Measurements from ENCODE around the gene SDK2.

Gene SDK2

DNA sequence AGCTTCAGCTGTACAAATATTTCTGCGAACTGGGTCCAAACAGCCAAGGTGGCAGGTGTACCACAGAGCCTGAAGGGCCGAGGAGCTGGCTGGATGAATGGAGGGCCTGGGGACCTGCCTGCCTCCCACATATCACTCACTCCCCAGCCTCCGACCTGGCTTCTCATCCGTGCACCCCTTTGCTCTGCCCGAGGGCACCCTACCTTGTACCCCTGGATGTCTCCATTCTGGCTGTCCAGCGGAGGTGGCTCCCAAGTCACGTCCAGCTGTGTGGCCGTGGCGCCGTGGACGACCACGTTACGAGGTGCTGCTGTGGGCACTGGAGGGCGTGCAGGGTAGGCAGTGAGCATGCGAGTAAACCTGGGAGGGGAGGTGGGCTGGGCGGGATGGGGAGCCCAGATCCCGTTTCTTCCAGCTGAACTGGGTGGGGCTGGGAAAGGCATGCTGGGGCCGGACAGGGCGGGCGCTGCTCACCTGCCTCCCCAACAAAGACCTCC lies 265.2 kb downstream of the SDK2 start:
- DNase-seq: no peak

DNA sequence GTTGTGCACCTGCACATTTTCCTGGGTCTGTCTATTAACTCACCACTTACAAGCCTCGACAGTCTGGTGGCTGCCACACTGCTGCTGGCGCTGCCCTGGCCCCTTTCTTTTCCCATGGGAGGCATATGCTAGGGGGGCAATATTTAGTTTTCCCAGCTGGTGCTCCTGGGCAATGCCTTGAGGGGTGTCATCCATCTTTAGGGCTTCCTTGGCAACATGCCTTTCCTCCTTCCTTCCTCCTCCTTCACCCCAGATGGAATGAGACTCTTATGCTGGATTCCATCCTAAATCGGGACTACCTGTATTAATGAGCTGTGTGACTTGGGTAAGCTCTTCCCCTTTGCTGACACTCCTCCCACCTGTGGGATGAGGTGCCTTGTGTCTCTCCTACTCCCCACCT lies 267.6 kb downstream of the SDK2 start:
- DNase-seq: no peak

- DNase-seq: no peak
Measured at GRCh38 chr17:73376152-73376551, 268.1 kb downstream of the SDK2 start.

DNA sequence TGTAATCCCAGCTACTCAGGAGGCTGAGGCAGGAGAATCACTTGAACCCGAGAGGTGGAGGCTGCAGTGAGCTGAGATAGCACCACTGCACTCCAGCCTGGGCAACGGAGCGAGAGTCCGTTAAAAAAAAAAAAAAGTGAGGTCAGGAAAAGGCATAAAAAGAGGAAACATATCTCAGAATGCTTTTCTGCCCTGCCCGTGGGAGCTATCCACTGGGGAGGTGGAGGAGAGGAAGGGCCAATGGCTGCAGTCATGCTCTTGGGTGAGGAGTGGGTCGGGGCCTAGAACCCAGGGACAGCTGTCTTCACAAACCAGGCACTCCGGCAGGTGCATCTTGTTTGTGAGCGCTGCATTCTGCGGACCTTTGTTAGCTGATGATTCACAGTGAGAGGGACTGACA lies 272.4 kb downstream of the SDK2 start:
- DNase-seq: no peak

GRCh38 chr17:73371285-73371684 lies 273.0 kb downstream of the SDK2 start:
- no peak for DNase-seq

DNA sequence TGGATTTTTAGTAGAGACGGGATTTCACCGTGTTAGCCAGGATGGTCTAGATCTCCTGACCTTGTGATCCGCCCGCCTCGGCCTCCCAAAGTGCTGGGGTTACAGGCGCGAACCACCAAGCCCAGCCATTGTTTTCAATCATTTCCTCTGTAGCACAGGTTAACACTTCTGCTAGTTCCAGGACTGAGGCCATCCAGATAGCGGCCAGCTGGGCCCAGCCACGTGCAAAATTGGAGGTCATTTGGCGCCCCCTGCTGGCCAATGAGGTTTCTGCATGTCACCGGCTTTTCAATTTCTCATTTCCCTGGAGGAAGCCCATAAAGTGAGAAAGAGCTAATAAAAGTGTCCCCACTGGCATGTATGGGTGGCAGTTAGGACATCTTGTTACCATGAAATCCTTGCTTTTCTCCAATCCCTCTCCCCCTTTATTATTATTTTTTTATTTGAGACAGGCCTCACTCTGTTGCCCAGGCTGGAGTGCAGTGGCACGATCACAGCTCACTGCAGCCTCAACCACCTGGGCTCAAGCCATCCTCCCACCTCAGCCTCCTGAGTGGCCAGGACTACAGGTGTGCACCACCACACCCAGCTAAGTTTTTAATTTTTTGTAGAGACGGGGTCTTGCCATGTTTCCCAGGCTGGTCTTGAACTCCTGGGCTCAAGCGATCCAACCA lies 274.3 kb downstream of the SDK2 start:
- DNase-seq: peak; percentile 41

DNA sequence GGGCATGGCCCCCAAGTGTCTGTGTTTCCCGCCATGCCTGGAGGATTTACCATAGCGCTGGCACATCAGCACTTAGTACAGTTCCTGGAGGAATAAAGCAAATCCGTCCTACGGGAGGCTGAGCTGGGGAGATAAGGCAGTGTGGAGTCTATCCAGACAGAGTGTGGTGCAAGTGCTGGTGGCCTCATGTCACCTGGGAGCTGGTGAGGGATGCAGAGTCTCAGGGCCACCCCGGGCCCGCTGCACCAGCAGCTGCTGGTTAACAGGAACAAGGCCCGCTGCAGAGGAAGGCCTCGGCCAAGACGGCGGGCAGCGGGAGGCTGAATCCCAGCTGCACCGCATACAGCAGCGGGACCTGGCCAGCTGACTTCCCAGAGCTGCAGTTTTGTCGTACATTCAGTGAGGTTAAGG lies 275.1 kb downstream of the SDK2 start:
- no peak for DNase-seq

GRCh38 chr17:73368085-73368631 lies 276.1 kb downstream of the SDK2 start:
- no peak for DNase-seq

DNA sequence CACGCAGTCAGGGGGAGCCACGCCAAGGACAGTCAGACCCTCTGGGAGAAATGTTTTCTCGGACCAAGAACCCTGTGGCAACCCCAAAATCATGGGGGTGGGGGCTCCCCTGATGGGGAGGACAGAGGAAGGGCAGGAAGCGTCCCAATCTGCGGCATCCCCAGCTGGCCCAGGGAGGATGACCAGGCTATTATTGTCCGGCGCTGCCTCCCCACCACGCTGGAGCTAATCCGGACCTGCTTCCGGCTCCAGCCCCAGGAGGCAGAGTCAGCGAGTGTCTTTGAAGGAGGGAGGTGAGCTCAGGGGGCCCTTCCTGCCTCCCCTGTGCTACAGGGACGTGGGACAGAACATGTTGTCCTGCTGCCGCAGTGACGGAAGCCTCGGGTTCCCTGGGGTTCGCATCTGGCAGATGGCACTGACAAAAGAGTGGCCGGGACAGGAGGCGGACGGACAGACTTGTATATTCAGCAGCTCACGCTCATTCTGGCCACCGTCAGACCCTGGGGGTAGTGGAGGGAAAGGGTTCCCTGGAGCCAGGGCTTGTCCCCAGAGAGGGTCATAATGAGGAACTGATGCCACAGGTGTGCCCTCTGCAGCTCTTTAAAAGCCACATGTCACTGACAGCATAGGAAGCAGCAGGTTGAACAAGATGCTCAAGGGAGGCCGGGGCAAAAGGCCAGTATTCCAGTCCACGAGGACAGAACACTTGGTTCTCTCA lies 278.2 kb downstream of the SDK2 start:
- DNase-seq: no peak

DNA sequence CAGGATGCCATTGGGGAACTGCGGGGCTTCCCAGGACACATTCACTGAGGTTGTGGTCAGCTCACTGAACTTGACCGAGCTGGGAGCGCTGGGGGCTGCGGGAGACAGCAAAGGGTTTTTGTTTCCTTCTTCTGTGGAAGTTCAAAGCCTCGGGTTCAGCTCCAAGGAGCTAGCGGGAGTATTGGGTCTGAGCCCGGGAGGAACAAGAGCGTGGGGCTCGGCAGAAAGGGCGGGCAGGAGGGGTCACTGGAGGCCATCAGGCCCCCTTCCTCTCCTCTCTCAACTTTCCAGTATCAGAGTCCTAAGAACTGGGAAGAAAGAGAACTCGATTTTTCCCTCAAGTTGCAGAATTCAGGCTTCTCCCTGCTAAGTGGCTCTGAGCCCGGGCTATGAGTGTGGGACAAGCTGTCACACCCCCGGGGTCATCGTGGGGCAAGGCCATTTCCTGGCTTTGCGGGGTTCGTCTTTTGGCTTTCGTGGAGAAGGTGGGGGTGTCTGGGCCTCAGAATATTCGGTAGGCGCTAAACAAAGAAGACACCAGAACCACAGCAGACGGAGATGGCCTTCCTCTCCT lies 278.9 kb downstream of the SDK2 start:
- DNase-seq: no peak

DNA sequence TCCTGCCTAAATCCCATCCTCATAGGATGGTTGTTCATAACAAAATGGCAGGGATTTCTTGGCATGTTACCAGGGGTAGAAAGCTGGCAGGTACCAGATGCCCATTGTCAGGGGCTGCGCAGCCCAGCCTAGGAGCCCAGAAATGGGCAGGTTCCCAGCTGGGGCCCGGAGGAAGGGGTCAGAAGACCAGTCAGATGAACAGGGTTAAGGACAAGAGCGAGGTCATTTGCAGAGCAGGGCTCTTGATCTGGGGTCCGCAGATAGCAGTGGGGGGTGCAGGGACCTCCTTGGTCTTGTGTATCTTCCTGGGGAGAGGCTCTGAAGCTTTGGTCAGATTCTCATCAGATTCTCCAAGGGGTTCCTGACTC lies 280.1 kb downstream of the SDK2 start:
- DNase-seq: no peak

- DNase-seq: peak; percentile 17
Measured at GRCh38 chr17:73363442-73364154, 280.6 kb downstream of the SDK2 start.

DNA sequence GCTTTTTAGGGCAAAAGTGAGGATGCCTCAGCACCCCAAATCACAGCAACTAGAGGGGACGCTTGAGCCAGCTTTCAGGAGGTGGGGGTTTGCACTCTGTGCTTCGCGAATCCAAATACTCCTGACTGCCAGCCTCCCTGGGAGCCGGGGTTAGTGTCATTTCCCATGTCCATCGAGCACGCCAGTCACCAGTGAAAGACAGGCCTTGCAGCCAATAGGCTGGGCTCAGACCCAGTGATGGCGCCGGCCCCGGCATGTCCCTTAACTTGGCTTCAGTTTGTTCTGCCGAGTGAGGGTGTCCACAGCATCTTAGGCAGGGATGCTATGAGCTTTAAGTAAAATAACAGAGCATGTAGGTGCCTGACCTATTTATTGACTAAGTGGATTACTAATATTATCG lies 281.5 kb downstream of the SDK2 start:
- DNase-seq: no peak

DNA sequence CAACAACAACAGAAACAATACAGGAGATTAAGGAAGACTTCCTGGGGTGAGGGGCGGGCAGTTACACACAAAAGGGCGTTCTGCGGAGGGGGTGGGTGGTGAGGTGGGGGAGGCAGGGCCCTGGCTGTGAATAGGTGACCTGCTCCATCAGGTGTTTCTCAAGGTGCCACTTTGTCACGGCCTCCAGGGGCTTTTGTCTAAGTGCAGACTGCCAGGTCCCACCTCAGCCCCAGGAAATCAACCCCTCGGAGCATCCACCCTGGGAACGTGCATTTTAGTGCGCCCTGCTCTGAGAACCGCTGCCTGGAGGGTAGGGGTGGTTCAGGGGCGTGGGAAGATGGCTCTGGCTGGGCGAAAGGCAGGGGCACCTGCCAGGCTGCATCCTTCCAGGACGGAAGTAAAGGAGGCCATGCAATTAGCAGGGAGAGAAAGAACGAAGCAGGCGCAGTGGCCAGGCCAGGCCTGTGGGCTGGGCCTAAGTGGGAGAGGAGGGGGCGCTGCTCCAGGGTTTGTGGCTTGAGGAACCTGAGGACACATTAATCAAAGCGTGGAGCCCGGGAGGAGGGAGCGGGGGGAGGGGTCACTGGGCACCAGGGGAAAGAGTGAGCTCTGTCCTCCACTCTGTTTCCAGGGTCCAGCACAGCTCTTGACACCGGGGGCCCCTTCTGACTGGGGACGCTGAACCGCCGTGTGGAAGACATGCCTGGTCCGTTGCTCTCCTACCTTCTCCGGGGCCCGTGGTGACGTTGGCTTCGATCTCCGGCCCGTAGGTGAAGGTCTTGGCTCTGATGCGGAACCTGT lies 283.1 kb downstream of the SDK2 start:
- DNase-seq: no peak

DNA sequence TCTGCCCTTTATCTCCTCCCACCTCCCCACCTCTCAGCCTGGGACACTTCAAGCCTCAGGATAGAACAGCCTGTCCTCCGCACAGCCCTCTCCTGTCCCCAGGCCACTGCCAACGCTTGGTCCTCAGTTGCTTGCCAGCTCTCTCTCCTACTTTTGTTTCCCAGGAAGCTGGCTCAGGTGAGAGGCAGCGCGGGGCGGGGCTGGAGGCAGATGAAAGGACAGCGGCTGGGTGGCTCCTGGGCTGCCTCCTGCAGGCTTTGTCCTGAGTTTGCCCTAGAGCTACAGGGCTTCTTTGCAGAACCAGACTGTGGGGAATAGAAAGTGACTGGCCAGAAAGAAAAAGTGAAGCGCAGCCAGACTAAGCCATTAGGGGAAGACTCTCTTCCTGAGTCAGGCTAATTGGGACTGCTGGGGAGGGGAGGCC lies 284.2 kb downstream of the SDK2 start:
- peak; percentile 87 for DNase-seq

GRCh38 chr17:73359352-73359751 lies 284.9 kb downstream of the SDK2 start:
- DNase-seq: no peak

GRCh38 chr17:73358668-73359067 lies 285.6 kb downstream of the SDK2 start:
- no peak for DNase-seq

GRCh38 chr17:73357981-73358380 lies 286.3 kb downstream of the SDK2 start:
- no peak for DNase-seq

DNA sequence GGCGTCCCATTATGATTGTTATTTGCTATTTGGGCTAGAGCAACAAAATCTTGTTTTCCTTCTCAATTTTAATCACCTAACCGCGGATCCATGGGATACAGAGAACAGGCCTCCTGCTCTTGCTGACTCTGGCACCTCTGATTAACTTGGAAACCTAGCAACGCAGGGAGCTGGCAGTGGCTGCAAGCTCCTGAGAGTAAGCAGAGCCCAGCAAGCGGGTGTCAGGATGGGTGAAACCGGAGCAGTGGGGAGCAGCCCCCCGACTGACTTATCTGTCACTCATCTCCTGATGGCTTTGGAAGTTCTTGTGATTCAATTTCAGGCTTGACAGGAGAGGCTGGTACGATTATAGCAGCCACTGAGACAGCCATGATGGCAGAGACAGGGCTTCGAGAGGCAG lies 286.9 kb downstream of the SDK2 start:
- no peak for DNase-seq

GRCh38 chr17:73356561-73357170 lies 287.6 kb downstream of the SDK2 start:
- no peak for DNase-seq

GRCh38 chr17:73354423-73355284 lies 289.6 kb downstream of the SDK2 start:
- DNase-seq: no peak

All from NCI-H510A (cell line).